DOHH2 (cell line): ENCODE data around the gene COP1.

ENCODE experiments used
- EZH2phosphoT487 ChIP-seq: fragments of 200-600 bp; sonication (generic); IDR thresholded peaks from 2 replicates; pipeline ENCODE4 v1.6.1; 2017; ENCODE audit warnings: borderline replicate concordance, mild to moderate bottlenecking, antibody characterized with exemption, low read length, moderate library complexity, mixed read lengths
- TF ChIP-seq, protein P1 (sequence below): fragments of 200-600 bp; sonication (generic); IDR thresholded peaks from one replicate; pipeline ENCODE4 v1.5.1; 2014; ENCODE audit warnings: antibody characterized with exemption, mild to moderate bottlenecking, low read depth, low read length; ENCODE audit not compliant: poor library complexity, severe bottlenecking

DNA sequence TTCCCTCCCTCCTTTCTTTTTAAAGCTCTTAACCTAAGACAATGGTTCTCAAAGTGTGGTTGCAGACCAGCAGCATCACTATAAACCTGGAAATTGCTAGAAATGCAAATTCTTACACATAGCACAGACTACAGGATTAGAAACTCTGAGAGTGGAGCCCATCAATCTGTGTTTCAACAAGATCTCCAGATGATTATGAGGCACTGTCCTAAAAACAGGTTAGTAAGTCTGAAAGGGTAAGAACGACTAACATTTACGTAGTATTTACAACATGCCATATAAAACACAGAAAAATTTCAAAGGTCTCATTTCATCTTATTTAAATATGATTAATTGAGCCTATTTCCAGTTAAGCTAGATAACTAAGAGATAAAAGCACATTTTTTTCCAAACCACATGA, 138.8 kb downstream of the COP1 start:
- TF ChIP-seq, protein P1, sequence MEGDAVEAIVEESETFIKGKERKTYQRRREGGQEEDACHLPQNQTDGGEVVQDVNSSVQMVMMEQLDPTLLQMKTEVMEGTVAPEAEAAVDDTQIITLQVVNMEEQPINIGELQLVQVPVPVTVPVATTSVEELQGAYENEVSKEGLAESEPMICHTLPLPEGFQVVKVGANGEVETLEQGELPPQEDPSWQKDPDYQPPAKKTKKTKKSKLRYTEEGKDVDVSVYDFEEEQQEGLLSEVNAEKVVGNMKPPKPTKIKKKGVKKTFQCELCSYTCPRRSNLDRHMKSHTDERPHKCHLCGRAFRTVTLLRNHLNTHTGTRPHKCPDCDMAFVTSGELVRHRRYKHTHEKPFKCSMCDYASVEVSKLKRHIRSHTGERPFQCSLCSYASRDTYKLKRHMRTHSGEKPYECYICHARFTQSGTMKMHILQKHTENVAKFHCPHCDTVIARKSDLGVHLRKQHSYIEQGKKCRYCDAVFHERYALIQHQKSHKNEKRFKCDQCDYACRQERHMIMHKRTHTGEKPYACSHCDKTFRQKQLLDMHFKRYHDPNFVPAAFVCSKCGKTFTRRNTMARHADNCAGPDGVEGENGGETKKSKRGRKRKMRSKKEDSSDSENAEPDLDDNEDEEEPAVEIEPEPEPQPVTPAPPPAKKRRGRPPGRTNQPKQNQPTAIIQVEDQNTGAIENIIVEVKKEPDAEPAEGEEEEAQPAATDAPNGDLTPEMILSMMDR, result no peak
- TF ChIP-seq EZH2phosphoT487, result no peak
